ENCODE results near the gene JAKMIP1. TPM values are rescaled to one million over a fixed set of nuclear protein-coding genes. Genes with fewer than 3 reads are reported as not detected.
"Not testable (repeated sequence)": the region's sequence is repeated elsewhere in the genome, so short reads cannot be mapped to it uniquely, and the experiment has no call there.

The JAKMIP1 gene
- total RNA-seq, 1 donor from 2014 or later = not detected

- ATAC-seq (ENCODE audit: poor library complexity) = no peak
- intact Hi-C loops (cut with DNase I) = no loop called here
Measured at GRCh38 chr4:6160536-6160935, 39.8 kb downstream of the JAKMIP1 start.

GRCh38 chr4:6157926-6158325 lies 42.4 kb downstream of the JAKMIP1 start:
- no peak for ATAC-seq (ENCODE audit: poor library complexity)
- intact Hi-C loops (cut with DNase I) = no loop called here

More at GRCh38 chr4:6160536-6160935, 39.8 kb downstream of the JAKMIP1 start:
- DNase-seq = peak; percentile 9

DNA sequence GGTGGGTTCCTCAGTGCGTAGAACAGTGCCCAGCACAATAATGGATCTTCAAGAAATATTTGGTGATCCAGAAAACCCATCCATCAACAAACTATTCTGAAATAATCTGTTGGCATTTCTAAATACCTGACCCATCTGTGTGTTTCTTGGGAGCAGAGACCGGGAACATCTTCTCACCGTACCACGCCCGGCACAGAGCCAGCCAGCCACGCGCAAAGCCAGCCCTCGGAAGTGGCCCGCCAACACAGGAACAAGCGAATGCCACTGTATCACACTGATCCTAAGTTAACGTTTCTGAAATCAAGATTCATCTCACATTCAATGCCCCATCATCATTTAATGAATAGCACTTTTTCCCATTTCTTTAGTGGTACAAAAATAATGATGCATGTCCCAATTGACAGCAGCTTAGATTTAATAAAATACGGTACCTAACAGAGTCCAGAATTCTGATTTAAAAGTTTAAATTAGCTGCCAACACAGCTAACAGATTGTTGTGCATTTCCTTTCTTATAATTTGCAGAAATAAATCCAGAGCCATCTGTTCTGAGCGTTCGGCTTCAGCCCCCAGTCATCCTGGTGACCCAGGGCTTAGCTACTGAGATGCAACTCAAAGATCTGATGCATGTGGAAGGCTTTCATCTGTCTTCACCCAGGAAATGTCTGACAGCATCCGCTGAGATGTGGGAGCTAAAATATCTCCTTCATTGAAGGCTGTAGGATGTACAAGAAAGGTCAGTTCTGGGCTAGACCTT lies 44.2 kb downstream of the JAKMIP1 start:
- ATAC-seq (ENCODE audit: poor library complexity) (no peak), DNase-seq (peak; percentile 17)
- intact Hi-C loops (cut with DNase I) = no loop called here

More at GRCh38 chr4:6157926-6158325, 42.4 kb downstream of the JAKMIP1 start:
- peak; percentile 18 for DNase-seq

DNA sequence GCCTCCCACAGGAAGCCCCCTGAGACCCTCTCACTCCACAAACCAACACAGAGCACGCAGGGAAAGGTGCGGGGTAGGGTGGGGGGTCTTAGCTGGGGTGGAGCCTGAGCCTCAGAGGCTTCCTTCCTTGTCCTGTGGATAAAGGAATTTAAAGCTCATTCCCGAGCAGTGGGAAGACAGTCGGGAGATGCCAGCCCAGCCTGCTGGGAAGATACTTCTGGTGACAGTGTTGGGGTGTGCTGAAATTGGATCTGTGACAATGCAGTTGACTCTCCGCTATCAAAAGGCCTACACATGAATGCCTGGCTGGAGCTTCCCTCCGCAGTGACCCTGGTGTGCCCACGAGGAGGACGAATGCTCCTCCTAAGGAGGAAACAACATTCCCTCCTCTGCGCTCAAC lies 45.5 kb downstream of the JAKMIP1 start:
- ATAC-seq (ENCODE audit: poor library complexity) (no peak), DNase-seq (peak; percentile 2)
- intact Hi-C loops (cut with DNase I) = no loop called here

DNA sequence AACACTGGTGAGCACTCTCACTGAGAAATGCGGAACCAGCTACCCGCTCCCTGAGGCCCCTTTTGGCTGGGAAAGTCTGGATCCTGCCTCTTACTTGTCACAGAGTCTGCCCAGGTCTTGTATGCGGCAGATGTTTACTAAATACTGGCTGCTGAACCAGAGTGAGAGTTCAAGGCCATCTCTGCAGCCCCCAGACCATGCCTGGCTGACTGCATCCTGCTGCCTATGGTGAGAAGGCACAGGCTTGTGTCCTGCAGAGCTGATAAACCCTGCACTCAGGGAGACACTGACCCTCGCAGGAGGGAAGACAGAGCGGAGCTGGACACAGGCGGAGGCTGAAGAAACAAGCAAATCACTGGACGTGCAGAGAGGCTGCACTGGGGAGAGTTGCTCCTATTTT lies 46.5 kb downstream of the JAKMIP1 start:
- no peak for ATAC-seq (ENCODE audit: poor library complexity)
- intact Hi-C loops (cut with DNase I) = no loop called here
- peak; percentile 2 for DNase-seq

GRCh38 chr4:6152869-6153705 lies 47.3 kb downstream of the JAKMIP1 start:
- DNase-seq (peak; percentile 26), ATAC-seq (ENCODE audit: poor library complexity) (no peak)
- intact Hi-C loops (cut with DNase I) = no loop called here

DNA sequence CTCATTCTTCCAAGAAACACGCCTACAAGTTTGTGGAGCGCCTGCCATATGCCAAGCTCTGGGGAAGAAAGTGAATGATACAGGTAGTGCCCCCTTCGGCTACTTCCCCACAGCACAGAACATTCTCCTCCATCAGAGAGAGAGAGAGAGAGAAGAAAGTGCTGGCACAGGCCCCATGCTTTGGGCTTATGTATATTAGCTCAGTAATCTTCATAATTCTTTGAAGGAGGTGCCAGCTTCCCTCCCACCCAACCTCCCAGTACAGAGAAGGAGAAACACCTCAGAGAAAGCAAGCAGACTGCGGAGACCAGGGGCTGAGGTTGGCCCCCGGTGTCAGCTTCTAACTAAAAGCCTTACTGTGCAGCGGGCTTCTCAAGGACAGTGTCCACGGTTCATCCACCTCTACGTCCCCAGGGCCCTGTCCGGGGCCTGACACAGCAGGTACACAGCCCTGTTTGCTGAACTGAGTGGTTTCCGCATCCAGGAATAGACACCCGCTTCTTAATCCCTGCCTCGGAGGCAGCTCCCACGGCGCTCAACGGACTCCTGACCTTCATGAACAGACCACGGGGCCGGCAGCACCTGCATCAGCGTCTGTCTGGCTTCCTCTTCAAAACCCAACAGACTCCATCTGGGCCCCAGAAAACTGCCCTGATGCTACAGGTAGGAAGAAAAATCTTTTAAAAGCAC lies 50.2 kb downstream of the JAKMIP1 start:
- ATAC-seq (ENCODE audit: poor library complexity) (no peak), DNase-seq (peak; percentile 28)
- intact Hi-C loops (cut with DNase I) = no loop called here

GRCh38 chr4:6148506-6149205 lies 51.7 kb downstream of the JAKMIP1 start:
- ATAC-seq (ENCODE audit: poor library complexity) (no peak), DNase-seq (peak; percentile 26)
- intact Hi-C loops (cut with DNase I) = no loop called here

DNA sequence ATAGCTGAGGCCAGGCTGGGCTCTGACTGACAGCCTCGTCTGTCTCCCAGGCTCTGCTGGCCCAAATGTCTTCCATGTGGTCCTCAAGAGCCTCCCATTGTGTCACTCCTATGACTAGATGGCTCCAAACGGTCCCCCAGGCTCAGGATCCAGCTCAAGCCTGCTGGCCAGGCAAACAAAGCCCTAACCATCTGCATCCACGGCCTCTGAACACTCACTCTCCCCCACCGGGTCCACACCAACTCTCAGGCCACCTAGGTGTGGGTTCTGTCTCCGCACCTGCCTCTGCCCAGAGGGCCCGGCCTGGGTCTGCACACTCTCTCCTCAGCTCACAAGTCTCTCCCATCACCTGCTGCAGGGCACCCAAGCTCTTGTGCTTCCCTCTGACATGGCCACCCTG lies 52.9 kb downstream of the JAKMIP1 start:
- DNase-seq (peak; percentile 8), ATAC-seq (ENCODE audit: poor library complexity) (no peak)
- intact Hi-C loops (cut with DNase I) = no loop called here

DNA sequence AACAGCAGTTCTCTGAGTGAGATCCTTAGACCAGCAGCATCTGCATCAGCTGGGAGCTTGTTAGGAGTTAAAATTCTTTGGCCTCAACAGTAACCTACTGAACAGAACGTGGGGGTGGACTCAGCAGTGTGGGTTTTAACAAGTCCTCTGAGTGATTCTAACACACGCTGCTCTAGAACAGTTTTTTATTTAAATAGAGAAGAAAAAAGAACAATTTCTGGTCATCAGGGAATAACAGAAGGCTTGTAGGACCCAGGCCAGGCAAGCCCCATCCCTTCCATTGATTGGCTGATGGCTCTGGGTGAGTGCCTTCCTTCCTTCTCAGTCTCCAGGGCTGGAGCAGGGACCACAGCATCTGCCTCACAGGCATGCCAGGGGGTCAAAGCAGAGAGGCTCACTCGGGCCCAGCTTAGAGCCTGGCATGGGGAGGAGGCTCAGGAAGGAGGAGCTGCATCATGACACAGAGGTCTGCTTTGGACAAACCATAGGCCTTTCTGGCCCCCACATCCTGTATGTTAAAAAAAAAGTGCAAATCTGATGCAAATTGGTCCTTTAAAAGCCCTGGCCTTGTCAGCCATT lies 56.7 kb downstream of the JAKMIP1 start:
- ATAC-seq (ENCODE audit: poor library complexity) = no peak
- peak; percentile 7 for DNase-seq

DNA sequence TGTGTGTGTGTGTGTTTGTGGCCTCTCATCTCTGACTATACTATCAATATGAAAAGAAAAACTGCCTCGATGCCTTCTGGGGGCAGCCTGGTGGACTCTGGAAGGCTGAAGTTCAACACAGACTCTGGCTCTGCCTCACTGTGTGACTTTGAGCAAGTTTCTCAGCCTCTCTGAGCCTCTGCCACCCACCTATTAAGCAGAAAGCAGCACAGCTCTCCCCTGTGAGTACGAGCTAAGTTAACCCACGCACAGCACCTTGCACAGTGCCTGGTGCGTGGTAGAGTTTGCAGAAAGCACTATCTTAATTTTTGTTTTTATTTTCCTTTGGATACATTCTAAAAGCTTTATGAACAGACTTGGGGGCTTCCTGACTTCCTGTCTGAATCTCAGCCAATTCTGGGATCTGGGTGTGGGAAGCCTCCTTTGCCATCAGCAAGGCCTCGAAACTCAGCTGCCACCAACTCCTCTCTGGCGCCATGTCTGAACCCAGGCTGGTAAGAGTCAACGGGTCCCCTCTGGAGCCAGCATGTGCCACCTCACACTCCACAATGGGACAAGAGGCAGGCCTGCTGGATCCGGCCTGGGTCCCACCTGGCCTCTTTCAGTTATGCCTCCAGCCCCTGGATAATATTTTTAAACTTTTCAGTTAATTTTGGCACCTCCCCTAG lies 57.3 kb downstream of the JAKMIP1 start:
- no peak for ATAC-seq (ENCODE audit: poor library complexity)
- intact Hi-C loops (cut with DNase I) = no loop called here
- DNase-seq = peak; percentile 4

More for the DNA sequence above, 56.7 kb downstream of the JAKMIP1 start:
- intact Hi-C loops (cut with DNase I) = no loop called here

DNA sequence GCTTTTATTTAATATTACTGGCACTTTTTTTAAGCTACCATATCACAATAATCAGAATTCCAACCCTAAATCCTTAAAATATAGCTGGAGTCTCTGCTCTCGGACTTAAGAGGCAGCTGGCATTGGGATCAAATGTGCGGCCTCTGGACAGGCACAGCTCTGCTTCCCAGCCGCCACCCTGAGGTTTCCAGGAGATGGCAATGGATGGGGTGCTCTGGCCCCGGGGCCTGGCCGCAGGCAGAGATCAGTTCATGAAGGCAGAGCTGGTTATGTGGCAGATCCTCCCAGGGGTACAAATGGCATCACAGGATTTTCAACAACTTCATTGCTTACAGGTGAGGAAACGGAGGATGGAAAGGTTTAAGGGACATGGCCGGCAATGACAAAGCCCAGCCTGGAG lies 57.8 kb downstream of the JAKMIP1 start:
- ATAC-seq (ENCODE audit: poor library complexity) = no peak

GRCh38 chr4:6141554-6141953 lies 58.8 kb downstream of the JAKMIP1 start:
- intact Hi-C loops (cut with DNase I) = no loop called here
- ATAC-seq (ENCODE audit: poor library complexity) (no peak), DNase-seq (peak; percentile 23)

More for the DNA sequence above, 57.8 kb downstream of the JAKMIP1 start:
- intact Hi-C loops (cut with DNase I) = no loop called here
- DNase-seq = peak; percentile 9

GRCh38 chr4:6141021-6141420 lies 59.3 kb downstream of the JAKMIP1 start:
- peak; percentile 27 for DNase-seq
- ATAC-seq (ENCODE audit: poor library complexity); intact Hi-C loops (cut with DNase I): not testable (repeated sequence)

DNA sequence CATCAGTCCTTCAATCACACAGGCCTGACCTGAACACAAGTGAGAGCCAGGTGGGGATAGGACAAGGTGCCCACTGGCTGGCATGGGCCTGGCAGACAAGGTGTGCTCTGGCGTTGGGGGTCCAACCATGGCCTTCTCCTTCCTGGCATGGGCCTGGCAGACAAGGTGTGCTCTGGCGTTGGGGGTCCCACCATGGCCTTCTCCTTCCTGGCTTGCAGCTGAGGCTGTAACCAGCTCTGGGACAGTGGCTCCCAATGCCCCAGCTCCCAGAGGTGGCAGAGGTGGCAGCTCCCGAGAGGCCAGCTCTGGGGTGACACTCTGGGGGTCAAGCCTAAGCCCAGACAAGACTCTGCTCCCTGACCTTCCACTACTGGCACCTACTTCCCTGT lies 62.6 kb downstream of the JAKMIP1 start:
- DNase-seq (peak; percentile 24), ATAC-seq (ENCODE audit: poor library complexity) (no peak)
- intact Hi-C loops (cut with DNase I) = no loop called here

DNA sequence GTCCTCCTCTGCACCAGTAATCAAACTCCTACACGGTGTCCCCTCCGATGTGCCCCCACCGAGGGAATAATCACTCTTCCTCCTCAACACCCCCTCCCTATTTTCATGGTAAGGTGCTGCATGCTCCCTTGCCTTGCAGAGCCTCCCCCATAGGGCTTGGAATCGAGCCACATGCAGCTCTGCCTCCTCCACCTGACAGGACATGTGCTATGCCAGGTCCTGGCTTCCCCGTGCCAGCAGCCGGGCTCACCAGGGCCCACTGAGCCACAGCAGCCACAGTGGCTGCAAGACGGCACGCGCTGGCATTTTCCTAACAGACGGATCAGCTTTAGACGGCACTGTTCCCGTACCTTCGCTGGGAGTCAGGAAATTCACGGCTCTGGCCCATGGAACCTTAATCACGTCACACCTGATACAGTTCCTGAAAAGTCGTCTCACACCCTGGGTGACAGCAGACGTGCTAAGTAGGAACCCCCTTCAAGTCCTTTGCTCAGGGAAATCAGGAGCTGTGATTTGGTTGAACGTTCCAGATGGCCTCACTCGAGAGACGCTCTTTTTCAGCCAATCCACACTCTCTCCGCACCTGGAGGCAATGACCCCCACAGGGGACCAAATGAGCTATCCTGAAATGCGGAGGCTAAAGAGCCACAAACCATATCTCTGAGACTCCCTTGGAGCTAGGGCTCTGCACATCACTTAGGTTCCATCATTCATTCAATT lies 63.2 kb downstream of the JAKMIP1 start:
- no peak for ATAC-seq (ENCODE audit: poor library complexity)
- intact Hi-C loops (cut with DNase I) = no loop called here
- DNase-seq = peak; percentile 21

GRCh38 chr4:6134612-6135220 lies 65.6 kb downstream of the JAKMIP1 start:
- intact Hi-C loops (cut with DNase I) = no loop called here
- no peak for ATAC-seq (ENCODE audit: poor library complexity)
- peak; percentile 27 for DNase-seq

Data from Right ventricle myocardium superior (tissue), 1 donor.